ENCODE results near the gene CNTFR.

GRCh38 chr9:34581318-34581717 lies 8.2 kb downstream of the CNTFR start:
- no peak for TF ChIP-seq CTCF (conservative IDR thresholded peaks at IDR 0.05; ENCODE audit: low read depth in 2 of 2)
- no peak for TF ChIP-seq POLR2AphosphoS5 (IDR thresholded peaks at IDR 0.05; ENCODE audit: low read depth)
- no peak for TF ChIP-seq STAT1 (IDR thresholded peaks at IDR 0.05; ENCODE audit: unreplicated experiment)
- TF ChIP-seq, protein P1, sequence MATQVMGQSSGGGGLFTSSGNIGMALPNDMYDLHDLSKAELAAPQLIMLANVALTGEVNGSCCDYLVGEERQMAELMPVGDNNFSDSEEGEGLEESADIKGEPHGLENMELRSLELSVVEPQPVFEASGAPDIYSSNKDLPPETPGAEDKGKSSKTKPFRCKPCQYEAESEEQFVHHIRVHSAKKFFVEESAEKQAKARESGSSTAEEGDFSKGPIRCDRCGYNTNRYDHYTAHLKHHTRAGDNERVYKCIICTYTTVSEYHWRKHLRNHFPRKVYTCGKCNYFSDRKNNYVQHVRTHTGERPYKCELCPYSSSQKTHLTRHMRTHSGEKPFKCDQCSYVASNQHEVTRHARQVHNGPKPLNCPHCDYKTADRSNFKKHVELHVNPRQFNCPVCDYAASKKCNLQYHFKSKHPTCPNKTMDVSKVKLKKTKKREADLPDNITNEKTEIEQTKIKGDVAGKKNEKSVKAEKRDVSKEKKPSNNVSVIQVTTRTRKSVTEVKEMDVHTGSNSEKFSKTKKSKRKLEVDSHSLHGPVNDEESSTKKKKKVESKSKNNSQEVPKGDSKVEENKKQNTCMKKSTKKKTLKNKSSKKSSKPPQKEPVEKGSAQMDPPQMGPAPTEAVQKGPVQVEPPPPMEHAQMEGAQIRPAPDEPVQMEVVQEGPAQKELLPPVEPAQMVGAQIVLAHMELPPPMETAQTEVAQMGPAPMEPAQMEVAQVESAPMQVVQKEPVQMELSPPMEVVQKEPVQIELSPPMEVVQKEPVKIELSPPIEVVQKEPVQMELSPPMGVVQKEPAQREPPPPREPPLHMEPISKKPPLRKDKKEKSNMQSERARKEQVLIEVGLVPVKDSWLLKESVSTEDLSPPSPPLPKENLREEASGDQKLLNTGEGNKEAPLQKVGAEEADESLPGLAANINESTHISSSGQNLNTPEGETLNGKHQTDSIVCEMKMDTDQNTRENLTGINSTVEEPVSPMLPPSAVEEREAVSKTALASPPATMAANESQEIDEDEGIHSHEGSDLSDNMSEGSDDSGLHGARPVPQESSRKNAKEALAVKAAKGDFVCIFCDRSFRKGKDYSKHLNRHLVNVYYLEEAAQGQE (IDR thresholded peaks at IDR 0.05; ENCODE audit: unreplicated experiment), result no peak
- TF ChIP-seq EZH2 (IDR thresholded peaks at IDR 0.05; ENCODE audit: low read depth, unreplicated experiment), result no peak
- TF ChIP-seq EZH2phosphoT487 (IDR thresholded peaks at IDR 0.05; ENCODE audit: unreplicated experiment), result no peak
- TF ChIP-seq CREB1 (CRISPR knock-in tag; IDR thresholded peaks at IDR 0.05; ENCODE audit: low read depth), result no peak
- TF ChIP-seq JUNB (IDR thresholded peaks at IDR 0.05; ENCODE audit: unreplicated experiment), result no peak
- TF ChIP-seq ZNF331 (CRISPR knock-in tag; IDR thresholded peaks at IDR 0.05; ENCODE audit: low read depth), result no peak
- TF ChIP-seq, protein P2, sequence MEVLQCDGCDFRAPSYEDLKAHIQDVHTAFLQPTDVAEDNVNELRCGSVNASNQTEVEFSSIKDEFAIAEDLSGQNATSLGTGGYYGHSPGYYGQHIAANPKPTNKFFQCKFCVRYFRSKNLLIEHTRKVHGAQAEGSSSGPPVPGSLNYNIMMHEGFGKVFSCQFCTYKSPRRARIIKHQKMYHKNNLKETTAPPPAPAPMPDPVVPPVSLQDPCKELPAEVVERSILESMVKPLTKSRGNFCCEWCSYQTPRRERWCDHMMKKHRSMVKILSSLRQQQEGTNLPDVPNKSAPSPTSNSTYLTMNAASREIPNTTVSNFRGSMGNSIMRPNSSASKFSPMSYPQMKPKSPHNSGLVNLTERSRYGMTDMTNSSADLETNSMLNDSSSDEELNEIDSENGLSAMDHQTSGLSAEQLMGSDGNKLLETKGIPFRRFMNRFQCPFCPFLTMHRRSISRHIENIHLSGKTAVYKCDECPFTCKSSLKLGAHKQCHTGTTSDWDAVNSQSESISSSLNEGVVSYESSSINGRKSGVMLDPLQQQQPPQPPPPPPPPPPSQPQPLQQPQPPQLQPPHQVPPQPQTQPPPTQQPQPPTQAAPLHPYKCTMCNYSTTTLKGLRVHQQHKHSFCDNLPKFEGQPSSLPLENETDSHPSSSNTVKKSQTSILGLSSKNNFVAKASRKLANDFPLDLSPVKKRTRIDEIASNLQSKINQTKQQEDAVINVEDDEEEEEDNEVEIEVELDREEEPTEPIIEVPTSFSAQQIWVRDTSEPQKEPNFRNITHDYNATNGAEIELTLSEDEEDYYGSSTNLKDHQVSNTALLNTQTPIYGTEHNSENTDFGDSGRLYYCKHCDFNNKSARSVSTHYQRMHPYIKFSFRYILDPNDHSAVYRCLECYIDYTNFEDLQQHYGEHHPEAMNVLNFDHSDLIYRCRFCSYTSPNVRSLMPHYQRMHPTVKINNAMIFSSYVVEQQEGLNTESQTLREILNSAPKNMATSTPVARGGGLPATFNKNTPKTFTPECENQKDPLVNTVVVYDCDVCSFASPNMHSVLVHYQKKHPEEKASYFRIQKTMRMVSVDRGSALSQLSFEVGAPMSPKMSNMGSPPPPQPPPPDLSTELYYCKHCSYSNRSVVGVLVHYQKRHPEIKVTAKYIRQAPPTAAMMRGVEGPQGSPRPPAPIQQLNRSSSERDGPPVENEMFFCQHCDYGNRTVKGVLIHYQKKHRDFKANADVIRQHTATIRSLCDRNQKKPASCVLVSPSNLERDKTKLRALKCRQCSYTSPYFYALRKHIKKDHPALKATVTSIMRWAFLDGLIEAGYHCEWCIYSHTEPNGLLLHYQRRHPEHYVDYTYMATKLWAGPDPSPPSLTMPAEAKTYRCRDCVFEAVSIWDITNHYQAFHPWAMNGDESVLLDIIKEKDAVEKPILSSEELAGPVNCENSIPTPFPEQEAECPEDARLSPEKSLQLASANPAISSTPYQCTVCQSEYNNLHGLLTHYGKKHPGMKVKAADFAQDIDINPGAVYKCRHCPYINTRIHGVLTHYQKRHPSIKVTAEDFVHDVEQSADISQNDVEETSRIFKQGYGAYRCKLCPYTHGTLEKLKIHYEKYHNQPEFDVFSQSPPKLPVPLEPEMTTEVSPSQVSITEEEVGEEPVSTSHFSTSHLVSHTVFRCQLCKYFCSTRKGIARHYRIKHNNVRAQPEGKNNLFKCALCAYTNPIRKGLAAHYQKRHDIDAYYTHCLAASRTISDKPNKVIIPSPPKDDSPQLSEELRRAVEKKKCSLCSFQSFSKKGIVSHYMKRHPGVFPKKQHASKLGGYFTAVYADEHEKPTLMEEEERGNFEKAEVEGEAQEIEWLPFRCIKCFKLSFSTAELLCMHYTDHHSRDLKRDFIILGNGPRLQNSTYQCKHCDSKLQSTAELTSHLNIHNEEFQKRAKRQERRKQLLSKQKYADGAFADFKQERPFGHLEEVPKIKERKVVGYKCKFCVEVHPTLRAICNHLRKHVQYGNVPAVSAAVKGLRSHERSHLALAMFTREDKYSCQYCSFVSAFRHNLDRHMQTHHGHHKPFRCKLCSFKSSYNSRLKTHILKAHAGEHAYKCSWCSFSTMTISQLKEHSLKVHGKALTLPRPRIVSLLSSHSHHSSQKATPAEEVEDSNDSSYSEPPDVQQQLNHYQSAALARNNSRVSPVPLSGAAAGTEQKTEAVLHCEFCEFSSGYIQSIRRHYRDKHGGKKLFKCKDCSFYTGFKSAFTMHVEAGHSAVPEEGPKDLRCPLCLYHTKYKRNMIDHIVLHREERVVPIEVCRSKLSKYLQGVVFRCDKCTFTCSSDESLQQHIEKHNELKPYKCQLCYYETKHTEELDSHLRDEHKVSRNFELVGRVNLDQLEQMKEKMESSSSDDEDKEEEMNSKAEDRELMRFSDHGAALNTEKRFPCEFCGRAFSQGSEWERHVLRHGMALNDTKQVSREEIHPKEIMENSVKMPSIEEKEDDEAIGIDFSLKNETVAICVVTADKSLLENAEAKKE (CRISPR knock-in tag; IDR thresholded peaks at IDR 0.05), result no peak
- no peak for TF ChIP-seq ETS1 (IDR thresholded peaks at IDR 0.05)
- TF ChIP-seq NANOG (IDR thresholded peaks at IDR 0.05; ENCODE audit: borderline replicate concordance), result no peak

All from GM23338 (cell line).